ENCODE measurements around the gene ARSJ.
"Not testable (repeated sequence)": the region's sequence is repeated elsewhere in the genome, so short reads cannot be mapped to it uniquely, and the experiment has no call there.

Gene ARSJ

GRCh38 chr4:113958766-113959538 is 20.5 kb downstream of the ARSJ start:
- DNase-seq (ENCODE audit: low read depth in 2 of 2), result no peak

- no peak for DNase-seq (ENCODE audit: low read depth in 2 of 2)
Observed at GRCh38 chr4:113957956-113958355, 21.5 kb downstream of the ARSJ start.

- DNase-seq (ENCODE audit: low read depth in 2 of 2), result no peak
Observed at GRCh38 chr4:113955948-113956347, 23.5 kb downstream of the ARSJ start.

GRCh38 chr4:113955411-113955810 is 24.0 kb downstream of the ARSJ start:
- DNase-seq (ENCODE audit: low read depth in 2 of 2), result no peak

GRCh38 chr4:113953888-113954287 is 25.6 kb downstream of the ARSJ start:
- DNase-seq (ENCODE audit: low read depth in 2 of 2), result no peak

GRCh38 chr4:113952452-113953029 is 26.9 kb downstream of the ARSJ start:
- DNase-seq (ENCODE audit: low read depth in 2 of 2), result peak in 1 of 2 donors; percentile 12

GRCh38 chr4:113951263-113951662 is 28.2 kb downstream of the ARSJ start:
- no peak for DNase-seq (ENCODE audit: low read depth in 2 of 2)

- no peak for DNase-seq (ENCODE audit: low read depth in 2 of 2)
Observed at GRCh38 chr4:113950207-113950606, 29.2 kb downstream of the ARSJ start.

- no peak for DNase-seq (ENCODE audit: low read depth in 2 of 2)
Observed at GRCh38 chr4:113947484-113947883, 32.0 kb downstream of the ARSJ start.

- DNase-seq (ENCODE audit: low read depth in 2 of 2), result no peak
Observed at GRCh38 chr4:113945906-113946305, 33.5 kb downstream of the ARSJ start.

GRCh38 chr4:113943863-113944262 is 35.6 kb downstream of the ARSJ start:
- no peak for DNase-seq (ENCODE audit: low read depth in 2 of 2)

- no peak for DNase-seq (ENCODE audit: low read depth in 2 of 2)
Observed at GRCh38 chr4:113943085-113943484, 36.4 kb downstream of the ARSJ start.

GRCh38 chr4:113941836-113942235 is 37.6 kb downstream of the ARSJ start:
- no peak for DNase-seq (ENCODE audit: low read depth in 2 of 2)

- not testable (repeated sequence) for DNase-seq (ENCODE audit: low read depth in 2 of 2)
Observed at GRCh38 chr4:113940103-113940502, 39.3 kb downstream of the ARSJ start.

GRCh38 chr4:113935190-113935589 is 44.3 kb downstream of the ARSJ start:
- DNase-seq (ENCODE audit: low read depth in 2 of 2), result no peak

- DNase-seq (ENCODE audit: low read depth in 2 of 2), result not testable (repeated sequence)
Observed at GRCh38 chr4:113924706-113925105, 54.7 kb downstream of the ARSJ start.

GRCh38 chr4:113921089-113921794 is 58.2 kb downstream of the ARSJ start:
- DNase-seq (ENCODE audit: low read depth in 2 of 2), result no peak

- no peak for DNase-seq (ENCODE audit: low read depth in 2 of 2)
Observed at GRCh38 chr4:113919611-113920010, 59.8 kb downstream of the ARSJ start.

GRCh38 chr4:113919145-113919544 is 60.3 kb downstream of the ARSJ start:
- DNase-seq (ENCODE audit: low read depth in 2 of 2), result no peak

- no peak for DNase-seq (ENCODE audit: low read depth in 2 of 2)
Observed at GRCh38 chr4:113908829-113909228, 70.6 kb downstream of the ARSJ start.

GRCh38 chr4:113907559-113907958 is 71.9 kb downstream of the ARSJ start:
- DNase-seq (ENCODE audit: low read depth in 2 of 2), result no peak

- no peak for DNase-seq (ENCODE audit: low read depth in 2 of 2)
Observed at GRCh38 chr4:113905301-113905700, 74.1 kb downstream of the ARSJ start.

- DNase-seq (ENCODE audit: low read depth in 2 of 2), result no peak
Observed at GRCh38 chr4:113904877-113905276, 74.6 kb downstream of the ARSJ start.
